ENCODE data around the gene SLF2.
A peak's percentile ranks its signal among the peaks of the same experiment; 100 is the strongest.

SLF2 gene

DNA sequence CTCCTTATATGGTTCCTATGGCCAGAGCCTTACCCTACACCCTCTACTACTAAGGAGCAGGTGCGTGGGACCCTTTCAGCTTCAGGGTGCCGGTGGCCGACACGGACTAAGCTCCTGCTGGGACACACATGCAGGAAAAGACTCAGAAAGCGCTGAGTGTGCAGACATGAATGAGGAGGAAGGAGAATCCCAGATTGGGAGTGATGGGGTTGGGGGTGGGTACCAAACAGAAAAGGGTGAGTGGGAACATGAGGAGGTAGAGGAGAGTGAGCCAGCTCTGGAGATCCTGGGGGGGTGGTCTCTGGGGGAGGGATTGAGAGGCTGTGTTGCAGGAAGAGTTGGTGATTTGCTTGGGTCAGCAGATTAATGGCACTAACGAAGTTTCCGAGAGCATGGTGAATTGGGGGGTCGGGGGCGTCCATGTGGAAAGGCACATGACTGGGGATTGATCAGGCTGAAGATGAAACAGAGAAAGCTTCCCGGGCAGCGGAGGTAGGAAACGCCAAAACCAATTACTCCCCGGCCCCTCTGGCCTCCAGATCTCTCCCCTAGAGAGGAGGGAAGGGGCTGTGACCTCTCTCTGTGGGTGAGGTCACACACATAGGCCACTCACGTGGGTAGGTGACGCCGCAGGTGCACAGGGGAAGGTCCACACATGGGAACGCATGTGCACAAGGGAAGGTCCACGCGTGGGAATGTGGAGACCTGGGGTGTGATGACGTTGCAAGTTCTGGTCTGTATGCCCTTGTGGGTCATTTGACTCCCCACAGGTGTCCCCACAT, 37.9 kb upstream of the SLF2 start:
- no peak for TF ChIP-seq CTCF (IDR thresholded peaks at IDR 0.05; ENCODE audit: low read depth, low read length, missing control alignments)
- DNase-seq (ENCODE audit: low read depth), result no peak
- in situ Hi-C loops (cut with HindIII; ENCODE audit: low sequenced_read_pairs), result loop anchor here (25.0 kb wide), 1 partner anchor 538 kb away; the partner anchor contains the start of genes PKD2L1 and SCD
- H3K4me3 ChIP-seq (ENCODE audit: low read depth, low read length), result no peak overlapping the region

DNA sequence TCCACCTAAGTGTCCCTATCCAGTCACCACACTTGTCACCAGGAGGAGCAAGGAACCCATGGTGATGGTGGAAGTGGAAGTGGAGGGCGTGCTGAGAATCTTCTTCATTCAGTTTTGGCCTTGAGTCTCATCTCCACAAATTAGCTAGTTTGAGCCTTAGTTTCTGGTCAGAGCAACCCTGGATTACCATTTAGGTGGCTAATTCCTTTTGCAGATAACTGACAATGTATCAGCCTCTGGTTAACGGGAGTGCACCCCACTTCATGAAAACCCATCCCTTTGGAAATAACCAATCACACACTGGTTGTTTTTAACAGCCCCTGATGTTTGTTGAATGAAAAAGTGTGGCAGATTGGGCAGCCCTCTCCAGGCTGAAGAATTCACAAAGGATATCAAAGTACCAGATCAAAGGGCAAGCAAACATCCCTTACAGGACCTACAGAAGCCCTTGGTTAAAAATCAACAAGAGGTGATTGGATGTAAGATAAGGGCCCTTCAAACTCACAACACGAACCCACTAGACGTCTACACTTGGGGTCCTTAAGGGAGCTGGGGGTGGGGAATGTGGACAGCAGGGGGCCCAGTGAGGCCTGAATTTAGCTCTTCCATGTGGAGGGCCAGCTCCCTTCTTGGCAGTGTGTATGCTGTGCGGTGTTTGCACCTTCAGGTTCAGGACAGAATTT, 37.1 kb upstream of the SLF2 start:
- TF ChIP-seq CTCF (IDR thresholded peaks at IDR 0.05; ENCODE audit: low read depth, low read length, missing control alignments), result no peak
- no peak overlapping the region for H3K4me3 ChIP-seq (ENCODE audit: low read depth, low read length)
- no peak for DNase-seq (ENCODE audit: low read depth)
- in situ Hi-C loops (cut with HindIII; ENCODE audit: low sequenced_read_pairs), result loop anchor here (25.0 kb wide), 1 partner anchor 538 kb away; the partner anchor contains the start of genes PKD2L1 and SCD

DNA sequence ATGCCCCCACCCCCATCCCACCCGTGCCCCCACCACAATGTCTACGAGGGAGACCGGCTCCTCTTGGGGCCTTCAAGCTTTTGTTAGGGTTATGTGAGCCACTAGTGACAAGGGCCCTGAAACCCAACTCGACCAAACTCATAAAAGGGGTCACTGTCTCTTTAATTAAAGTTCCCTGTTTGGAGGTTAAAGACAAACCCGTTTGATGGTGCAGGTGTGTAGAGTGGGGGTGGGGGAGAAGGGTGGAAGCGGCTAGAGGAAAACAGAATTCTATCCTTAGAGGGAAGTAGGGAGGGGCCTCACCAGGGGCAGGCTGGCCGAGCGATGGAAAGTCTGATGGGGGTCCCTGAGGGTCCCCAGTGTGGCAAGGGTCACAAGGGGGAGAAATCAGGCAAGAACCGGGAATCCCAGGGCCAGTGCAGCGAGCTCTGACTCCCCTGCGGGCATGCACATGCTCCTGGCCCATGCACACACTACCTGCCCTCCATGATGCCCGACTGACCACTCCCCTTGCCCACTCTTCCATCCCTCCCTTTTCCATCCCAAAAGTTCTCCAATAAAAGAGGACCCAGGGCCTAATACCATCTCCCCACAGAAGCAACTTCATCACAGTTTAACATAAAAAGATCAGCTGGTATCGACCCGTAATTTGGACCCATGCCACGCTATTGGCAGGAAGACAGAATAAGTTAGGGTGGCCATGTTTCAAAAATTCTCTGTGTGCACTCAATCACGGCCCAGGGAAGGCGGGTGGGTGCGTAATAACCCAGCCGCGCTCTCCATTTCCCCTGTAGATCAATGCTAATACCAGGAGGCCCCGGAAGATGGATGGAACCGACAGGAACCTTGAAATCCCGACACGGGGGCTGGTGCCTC, 35.9 kb upstream of the SLF2 start:
- in situ Hi-C loops (cut with HindIII; ENCODE audit: low sequenced_read_pairs), result loop anchor here (25.0 kb wide), 1 partner anchor 540 kb away; the partner anchor contains the start of genes PKD2L1 and SCD
- TF ChIP-seq CTCF (IDR thresholded peaks at IDR 0.05; ENCODE audit: low read depth, low read length, missing control alignments), result no peak
- no peak for DNase-seq (ENCODE audit: low read depth)
- no peak overlapping the region for H3K4me3 ChIP-seq (ENCODE audit: low read depth, low read length)

GRCh38 chr10:100877461-100877850, 35.3 kb upstream of the SLF2 start:
- TF ChIP-seq CTCF (IDR thresholded peaks at IDR 0.05; ENCODE audit: low read depth, low read length, missing control alignments), result no peak
- no peak overlapping the region for H3K4me3 ChIP-seq (ENCODE audit: low read depth, low read length)
- DNase-seq (ENCODE audit: low read depth), result no peak
- in situ Hi-C loops (cut with HindIII; ENCODE audit: low sequenced_read_pairs), result loop anchor here (25.0 kb wide), 1 partner anchor 540 kb away; the partner anchor contains the start of genes PKD2L1 and SCD

DNA sequence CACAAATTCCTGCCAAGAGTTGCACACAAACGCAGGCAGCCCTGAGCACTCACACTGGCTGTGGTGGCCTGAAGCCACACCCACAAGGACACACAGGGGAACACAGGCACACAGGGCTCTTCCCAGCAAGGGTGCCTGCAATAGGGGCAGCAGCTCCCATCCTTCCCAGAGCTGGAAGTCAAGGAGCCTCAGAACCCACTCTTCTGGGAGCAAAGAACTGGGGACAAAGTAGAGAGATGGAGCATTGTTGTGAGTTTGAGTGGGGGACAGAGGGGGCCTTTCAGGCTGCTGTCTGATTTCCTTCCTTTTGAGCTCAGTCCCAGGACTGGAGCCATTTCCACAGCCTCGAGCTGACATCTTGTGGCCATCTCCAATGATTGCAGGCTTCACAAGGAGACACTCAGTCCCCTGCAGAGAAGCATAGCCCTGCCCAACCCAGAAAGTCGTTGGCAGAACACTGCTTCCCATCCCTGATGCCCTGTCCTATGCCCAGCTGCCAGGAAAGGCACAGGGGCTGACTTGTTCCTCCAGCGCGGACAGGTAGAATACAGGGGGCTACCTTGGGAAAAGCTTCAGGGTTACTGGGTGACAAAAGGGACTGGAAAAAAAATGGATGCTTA, 34.4 kb upstream of the SLF2 start:
- peak; percentile 61 for DNase-seq (ENCODE audit: low read depth)
- TF ChIP-seq CTCF (IDR thresholded peaks at IDR 0.05; ENCODE audit: low read depth, low read length, missing control alignments), result peak; percentile 80

More for the DNA sequence above, 34.4 kb upstream of the SLF2 start:
- H3K4me3 ChIP-seq (ENCODE audit: low read depth, low read length), result no peak overlapping the region
- in situ Hi-C loops (cut with HindIII; ENCODE audit: low sequenced_read_pairs), result loop anchor here (25.0 kb wide), 1 partner anchor 541 kb away; the partner anchor contains the start of genes PKD2L1 and SCD
